GM12874 (cell line): ENCODE results near the gene LDAF1.

ENCODE experiments used
- CTCF ChIP-seq: IDR thresholded peaks from 2 replicates; pipeline ENCODE4 v1.5.1; 2011; ENCODE audit warnings: low read depth, mild to moderate bottlenecking, control low read depth, low read length, moderate library complexity; ENCODE audit not compliant: insufficient read depth

Gene LDAF1

DNA sequence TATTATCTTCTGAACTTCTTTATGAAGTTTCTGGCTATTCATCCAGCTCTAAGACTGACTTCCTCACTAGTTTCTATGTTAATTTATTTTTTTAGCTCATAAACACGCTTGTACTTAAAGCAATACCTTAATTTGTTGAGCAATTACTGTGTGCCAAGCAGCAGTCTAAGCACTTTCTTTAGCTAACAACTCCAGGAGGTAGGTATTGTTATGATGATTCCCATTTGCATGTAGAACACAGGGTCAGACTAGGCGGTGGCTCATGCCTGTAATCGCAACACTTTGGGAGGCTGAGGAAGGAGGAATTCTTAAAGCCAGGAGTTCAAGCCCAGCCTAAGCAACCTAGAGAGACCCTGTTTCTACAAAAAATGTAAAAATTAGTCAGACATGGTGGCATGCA, 27.7 kb upstream of the LDAF1 start:
- TF ChIP-seq CTCF = no peak

DNA sequence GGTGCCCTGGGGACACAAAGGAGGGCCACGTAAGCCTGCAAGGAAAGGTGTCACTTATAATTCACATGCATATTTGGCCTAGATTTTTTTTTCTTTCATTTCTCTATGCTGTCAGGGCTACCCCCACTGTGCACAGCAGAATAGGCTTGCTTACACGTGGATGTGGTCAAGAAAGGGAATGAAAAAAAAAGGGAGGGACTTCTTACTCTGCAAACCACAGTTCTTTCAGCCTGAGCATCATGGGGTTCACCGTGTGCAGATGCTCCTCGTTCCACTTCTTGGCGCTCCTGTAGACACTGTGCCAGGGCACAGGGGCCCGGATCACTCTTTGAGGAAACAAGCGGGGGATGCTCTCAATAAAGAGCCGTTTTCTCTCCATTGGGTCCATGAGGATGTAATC, 24.4 kb upstream of the LDAF1 start:
- TF ChIP-seq CTCF = no peak

GRCh38 chr16:21145738-21146137, 12.7 kb upstream of the LDAF1 start:
- no peak for TF ChIP-seq CTCF

GRCh38 chr16:21150375-21151001, 8.0 kb upstream of the LDAF1 start, which contains the start of gene DNAH3:
Gene DNAH3 (minus strand): TSS chr16:21150846. CDS start chr16:21150319, 527 bp downstream.
- TF ChIP-seq CTCF = no peak

- TF ChIP-seq CTCF = peak; percentile 56
Observed at GRCh38 chr16:21156767-21157467, 1.6 kb upstream of the LDAF1 start.

GRCh38 chr16:21157632-21158031, 842 bp upstream of the LDAF1 start:
- no peak for TF ChIP-seq CTCF

DNA sequence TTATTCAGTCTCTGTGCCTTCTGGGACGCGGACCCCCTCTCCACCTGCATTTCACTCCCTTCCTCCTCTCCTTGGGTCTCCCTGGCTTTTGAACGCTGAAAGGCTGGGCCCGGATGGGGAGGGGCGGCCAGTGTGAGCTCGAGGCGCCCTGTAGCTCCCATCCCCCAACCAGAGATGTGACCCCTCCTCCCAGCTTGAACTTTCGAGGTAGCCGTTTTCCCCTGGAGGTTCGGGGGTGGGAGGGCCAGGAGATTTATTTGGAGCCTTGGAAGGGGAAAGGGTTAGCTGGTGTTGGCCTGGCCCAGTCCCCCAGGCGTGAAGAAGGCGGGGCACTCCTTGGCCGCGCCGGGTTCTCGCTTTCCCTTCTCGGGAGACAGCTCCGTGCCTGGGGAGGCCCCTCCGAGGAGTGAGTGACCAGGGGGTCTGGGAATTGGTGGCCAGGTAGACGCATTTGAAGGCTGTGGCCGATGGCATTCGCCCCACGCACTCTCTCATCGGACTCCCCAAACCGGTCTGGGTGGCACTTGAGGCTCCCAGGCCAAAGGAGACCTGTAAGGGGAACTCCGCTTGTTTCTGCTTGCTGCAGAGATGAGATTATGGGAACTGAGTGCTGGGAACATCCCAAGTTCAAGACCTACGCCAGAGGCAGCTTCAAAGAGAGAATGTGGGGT, 942 bp downstream of the LDAF1 start:
- no peak for TF ChIP-seq CTCF
